HG02759 (cell line): ENCODE data around the gene ELMO1.

Experiments used
- ATAC-seq: cut with Tn5 transposase; IDR thresholded peaks from one replicate; pipeline ENCODE4 v1.9.1; 2021; ENCODE audit warnings: mild to moderate bottlenecking, moderate library complexity; ENCODE audit not compliant: unreplicated experiment

ELMO1 gene, protein sequence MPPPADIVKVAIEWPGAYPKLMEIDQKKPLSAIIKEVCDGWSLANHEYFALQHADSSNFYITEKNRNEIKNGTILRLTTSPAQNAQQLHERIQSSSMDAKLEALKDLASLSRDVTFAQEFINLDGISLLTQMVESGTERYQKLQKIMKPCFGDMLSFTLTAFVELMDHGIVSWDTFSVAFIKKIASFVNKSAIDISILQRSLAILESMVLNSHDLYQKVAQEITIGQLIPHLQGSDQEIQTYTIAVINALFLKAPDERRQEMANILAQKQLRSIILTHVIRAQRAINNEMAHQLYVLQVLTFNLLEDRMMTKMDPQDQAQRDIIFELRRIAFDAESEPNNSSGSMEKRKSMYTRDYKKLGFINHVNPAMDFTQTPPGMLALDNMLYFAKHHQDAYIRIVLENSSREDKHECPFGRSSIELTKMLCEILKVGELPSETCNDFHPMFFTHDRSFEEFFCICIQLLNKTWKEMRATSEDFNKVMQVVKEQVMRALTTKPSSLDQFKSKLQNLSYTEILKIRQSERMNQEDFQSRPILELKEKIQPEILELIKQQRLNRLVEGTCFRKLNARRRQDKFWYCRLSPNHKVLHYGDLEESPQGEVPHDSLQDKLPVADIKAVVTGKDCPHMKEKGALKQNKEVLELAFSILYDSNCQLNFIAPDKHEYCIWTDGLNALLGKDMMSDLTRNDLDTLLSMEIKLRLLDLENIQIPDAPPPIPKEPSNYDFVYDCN

DNA sequence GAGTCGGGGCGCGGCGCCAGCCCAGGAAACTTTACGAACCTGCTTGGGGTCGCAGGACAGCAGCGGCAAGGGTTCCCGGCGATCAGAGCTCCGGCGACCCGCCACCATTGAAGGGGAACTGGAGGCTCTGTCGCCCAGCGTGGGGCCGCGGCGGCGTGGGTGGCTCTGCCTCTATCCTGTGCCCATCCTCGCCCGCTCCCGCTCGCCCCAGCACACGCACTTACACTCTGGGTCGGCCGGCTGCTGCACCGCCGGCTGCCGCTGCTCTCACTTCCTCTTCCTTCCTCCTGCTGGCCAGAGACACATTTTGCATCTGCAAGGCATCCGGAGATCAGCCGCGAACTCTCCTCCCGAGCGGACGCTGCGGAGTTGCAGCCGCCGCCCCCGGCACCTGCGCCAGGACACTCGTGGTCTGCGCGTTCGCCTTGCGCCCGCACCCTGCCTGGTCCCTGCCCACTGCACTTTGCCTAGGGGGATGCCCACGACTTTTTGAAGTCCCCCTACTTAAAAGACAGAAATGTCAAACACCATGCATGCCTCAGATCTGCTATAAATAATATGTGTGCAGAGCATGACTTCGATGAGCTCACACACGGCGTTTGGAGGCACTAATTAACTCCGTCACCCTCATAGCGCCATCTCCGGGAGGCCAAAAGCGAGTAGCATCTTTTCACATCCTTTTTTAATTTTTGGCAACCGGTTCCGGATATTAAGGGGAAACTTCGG lies at the start of gene ELMO1:
Gene ELMO1, minus strand, starts transcription at position 229 of the 726 bp plus-strand sequence. CDS start 106,174 bp downstream, outside the sequence.
- peak; percentile 97 for ATAC-seq

DNA sequence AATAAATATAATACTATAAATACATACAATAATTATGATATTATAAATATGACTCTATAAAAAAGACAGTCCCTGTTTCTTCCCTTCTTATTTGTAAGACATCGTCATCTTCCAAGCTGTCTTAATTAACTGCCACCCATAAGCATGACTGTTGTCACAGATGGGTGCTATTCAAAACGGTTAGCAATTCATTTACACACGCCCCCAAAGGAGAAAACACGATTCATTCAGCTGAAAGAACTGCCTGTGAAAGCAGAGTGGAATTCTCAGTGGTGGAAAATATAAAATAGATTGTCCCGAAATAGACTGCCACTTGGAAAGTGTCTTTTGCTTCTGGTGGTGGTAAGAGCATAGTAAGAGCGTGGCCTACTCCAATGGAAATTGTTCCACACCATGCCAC lies 48.9 kb upstream of the ELMO1 start:
- ATAC-seq = no peak

DNA sequence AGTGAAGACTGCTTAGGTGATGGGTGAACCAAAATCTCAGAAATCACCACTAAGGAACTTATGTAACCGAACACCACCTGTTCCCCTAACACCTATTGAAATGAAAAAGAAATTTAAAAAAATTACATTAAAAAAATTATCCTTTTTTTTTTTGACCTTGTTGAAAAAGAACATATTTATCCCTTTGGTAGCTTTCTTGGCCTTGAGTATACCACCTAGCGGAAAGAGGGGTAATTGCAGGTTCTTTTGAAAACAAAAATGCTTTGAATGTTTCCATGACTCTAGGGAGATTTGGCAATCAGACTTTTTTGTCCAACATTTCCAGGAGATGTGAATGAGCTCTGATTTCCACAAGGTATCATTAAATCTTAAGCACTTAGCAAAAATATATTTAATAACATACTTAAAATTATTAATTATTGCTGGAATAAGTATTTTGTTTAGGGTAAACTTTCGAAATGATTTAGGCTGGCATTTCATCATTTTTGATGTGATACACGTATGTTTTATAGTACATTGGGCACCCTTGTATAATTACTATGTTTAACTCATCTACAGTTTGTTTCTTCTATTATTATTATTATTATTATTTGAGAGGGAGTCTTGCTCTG lies 47.0 kb upstream of the ELMO1 start:
- ATAC-seq = no peak

DNA sequence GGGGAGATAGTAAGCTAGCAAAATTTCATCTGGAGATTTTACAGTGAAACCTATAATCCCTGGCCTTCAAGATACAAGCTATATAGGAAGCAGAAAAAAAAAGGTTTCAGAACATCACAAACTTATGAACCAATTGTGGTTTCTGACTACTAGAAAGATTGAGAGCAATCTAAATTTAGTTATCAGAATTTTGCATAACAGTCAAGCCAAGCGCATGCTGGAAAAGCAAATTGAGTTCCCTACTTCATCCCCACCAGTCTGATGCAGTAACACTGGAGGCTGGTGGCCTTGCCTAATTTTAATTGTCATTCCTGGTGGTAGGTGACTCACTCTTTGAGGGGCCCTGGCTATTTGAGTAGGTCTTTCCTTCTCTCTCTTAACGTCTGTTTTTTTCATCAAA lies 46.3 kb upstream of the ELMO1 start:
- ATAC-seq = no peak

DNA sequence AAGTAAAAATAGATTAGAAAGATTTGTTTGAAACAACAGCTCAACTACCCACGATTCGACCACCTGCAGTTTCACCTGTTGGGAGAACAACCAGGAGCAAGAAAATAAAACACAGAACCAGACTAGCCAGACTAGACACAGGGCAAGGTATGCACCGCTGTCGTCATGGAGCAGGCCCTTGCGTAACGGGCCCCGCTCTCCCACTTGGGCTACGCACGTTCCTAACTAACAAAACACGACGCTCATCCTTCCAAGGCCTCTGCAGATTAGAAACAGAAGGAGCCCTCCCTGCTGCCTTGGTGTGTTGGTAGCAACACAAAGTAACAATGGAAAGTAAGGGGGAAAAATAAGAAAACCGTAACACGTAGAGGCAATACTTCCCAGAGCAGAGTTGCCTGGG lies 45.1 kb upstream of the ELMO1 start:
- ATAC-seq = no peak

DNA sequence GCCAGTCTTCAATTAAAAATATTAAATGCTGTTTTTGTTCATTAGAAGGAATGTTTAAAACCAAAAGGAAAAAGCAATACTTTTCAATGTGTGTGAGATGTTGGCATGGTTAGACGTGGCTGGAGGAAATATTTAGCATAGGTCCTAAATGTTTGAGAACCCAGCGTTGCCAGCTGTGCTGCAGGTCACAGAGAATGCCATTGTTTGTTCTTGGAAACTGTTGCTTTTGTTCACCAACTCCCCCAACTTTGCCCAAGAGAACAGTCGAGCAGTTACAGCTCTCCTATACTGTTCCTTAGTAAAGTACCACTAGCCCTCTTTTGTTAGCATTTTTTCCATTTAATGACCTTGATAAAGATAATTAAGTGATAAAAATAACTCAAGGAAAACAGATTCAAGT lies 44.5 kb upstream of the ELMO1 start:
- ATAC-seq = no peak

DNA sequence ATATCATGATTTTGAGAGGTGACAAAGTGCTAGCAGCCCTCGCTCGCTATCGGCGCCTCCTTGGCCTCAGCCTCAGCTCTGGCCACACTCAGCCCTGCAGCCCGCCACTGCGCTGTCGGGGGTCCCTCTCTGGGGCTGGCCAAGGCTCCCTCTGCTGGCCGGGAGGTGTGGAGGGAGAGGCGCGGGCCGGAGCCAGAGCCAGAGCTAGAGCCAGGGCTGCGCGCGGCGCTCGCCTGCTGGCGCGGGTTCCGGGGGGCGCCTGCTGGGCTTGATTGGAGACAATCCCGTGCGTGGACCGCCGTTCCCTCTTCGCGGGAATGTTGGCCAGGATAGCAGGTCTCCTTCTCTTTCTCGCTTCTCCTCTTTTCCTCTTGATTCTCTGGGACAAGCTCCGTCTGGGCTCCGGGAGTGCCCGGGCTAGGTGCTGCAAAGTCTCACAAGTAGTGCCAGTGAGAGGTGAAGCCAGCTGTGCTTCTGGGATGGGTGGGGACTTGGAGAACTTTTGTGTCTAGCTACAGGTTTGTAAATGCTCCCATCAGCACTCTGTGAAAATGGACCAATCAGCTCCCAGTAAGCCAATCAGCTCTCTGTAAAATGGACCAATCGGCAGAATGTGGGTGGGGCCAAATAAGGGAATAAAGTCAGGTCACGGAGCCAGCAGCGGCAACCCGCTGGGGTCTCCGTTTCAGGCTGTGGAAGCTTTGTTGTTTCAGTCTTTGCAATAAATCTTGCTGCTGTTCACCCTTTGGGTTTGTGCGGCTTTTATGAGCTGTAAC lies 43.4 kb upstream of the ELMO1 start:
- ATAC-seq = no peak

DNA sequence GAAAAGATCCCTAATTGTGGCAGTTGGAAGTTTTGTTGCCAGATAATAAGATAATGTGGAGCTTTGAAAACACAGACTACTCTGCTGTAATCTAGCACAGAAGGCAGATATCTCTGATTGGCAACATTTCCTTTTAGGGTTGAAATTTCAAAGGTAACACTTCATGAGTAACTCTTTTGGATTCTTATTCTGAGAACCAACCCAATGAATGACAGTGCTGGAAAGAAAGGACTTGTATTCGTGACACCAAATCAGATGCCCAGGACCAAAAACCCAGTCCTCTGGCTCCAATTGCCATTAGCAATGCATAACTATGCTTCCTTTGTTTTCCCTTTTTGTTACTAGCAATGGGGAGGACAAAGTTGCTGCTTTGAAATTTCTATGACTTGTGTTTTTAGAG lies 41.0 kb upstream of the ELMO1 start:
- ATAC-seq = no peak

DNA sequence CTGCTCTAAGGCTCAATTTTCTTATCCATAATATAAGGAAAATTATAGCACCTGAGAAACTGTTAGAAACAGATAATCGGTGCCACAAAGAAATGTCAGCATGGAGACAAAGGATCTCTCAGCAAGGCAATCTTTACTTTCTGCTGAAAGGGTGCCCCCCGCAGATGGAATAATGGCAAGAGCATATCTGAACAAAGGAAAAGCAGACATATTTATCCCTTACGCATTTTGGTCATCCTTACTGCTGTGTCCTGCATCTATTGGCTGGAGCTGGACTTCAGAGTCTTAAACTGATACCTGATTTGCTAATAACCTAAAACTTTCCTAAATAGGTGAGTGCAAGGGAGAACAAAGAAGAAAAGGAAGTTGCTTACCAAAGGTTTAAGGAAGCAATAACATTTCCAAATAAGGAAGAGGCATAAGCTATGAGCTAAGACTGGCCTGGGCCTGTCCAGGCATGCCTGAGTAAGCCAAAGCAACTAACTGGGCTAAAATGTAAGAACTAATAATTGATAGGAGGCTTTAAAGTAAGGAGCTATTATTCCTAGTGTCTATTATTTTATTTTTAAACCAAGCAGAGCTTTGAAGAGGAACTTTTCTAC lies 39.6 kb upstream of the ELMO1 start:
- no peak for ATAC-seq

DNA sequence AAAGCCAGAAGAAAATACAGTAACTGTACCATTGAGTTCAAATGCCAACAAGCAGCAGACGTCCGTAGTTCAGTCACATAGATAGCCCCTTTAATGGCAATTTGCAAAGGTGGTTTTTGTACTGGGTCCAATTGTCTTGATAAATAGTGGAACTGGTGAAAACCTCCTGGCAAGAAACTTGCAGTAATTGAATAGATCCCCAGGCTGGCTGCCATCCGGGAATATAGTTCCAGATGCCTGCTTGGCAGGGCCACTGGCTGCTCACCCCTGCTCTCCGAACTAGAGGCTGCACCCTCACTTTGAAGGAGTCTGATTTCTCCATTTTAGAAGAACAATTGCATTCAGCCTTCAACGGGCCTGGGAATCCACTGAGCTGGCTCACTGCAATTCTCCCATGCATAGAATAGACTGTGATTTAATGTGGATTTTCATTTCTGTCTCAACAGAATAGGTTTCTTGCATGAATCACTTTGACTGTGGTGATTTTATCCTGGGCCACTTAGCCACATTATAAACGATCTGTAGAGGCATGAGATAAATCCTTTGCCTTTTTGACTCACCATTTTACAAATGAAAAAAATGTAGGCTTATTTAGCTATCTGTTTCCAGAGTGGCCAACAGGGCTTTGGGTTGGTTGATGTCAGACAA lies 35.9 kb upstream of the ELMO1 start:
- ATAC-seq = no peak

DNA sequence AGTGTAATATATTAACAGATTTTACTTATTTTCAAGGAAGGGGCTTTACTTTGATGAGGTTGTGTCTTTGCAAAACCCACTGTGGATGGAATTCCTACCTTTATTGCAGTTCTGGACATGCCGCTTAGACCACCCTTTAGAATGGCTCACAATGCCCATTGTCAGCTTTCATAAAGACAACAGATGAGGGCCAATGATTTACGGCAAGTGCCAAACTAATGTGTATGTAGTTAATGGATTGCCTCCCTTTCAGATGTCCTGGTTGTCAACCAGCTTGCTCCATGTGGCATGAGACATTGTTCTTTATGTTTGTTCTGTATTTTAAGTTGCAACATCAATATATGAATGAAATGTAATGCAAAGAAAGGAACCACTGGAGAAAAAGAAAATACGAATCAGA lies 35.0 kb upstream of the ELMO1 start:
- ATAC-seq = no peak

DNA sequence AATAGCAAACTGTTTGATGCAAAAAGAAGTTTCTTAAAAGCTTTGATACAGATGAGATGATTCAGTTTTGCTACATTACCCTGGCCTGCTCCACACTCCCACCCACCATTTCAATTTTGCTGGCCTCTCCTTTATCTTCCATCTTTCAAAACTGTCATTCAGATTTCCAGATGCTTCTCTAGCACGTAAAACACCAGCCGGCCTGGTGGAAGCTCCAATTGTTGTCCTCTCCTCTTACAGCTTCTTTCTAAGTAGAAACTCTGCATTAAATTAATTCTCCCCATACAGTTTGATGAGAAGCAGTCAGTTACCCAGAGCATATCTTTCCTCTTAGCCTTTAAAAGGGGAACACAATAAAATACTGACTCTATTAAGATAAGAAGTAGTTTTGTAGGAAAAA lies 34.3 kb upstream of the ELMO1 start:
- no peak for ATAC-seq

DNA sequence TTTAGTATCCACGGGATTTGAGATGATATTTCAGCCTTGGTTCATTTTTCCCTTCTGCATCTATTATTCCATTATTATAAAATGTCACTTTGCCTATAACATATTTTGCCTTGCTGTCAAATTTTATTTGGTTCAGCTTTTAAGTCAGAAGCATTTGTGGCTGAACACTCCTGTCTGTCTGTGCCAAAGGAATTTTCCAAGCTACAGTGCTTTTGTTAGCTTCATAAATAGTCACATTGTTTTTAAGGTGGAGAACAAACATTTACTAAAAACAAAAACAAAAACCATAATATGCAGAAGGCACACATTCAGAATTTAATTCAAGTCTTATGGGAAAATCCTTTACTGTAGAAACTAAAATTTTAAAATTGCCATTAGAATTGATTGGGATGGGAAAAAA lies 33.8 kb upstream of the ELMO1 start:
- no peak for ATAC-seq

DNA sequence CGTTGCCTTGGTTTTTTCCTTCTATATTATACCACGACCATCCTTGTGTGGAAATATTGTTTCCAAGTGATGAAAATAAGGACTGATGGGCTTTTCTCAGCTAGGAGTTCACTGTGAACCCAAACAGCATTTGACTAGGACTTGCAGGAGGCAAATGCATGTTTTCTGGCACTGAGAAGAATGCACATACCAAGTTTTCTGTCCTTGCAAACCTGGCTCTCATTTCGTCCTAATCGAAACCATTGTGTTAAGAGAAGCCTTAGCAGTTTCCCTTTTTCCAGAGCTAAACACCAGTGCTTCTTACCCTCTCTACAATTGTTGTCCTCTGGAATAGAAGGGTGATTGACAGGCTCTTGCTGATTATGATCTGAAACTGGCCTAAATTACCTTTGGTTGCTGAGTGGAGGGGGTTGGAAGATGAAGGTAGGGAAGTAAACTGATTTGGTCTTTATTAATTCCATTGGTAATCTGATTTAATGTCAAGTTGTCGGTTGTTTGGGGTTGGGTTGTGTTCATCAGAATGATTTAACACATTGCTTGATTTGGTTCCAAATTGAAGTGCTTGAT lies 33.1 kb upstream of the ELMO1 start:
- no peak for ATAC-seq

DNA sequence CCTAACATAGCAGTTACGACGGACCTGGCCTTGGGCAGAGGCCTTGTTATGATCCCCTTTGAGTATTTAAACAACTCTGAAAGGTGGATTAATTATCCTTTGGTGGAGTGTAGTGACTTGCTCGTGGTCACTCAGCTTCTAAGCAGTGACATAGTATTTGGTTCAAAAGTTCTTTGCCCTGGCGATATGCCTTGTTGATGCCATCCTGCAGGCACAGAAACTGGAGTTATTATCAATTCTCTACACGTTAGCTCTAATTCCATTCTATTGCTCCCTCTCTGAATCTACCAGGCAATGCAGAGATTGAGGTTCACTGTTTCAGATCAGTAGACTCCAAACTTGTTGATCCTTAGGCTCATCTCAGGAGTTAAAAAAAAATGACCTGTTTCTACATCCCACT lies 32.5 kb upstream of the ELMO1 start:
- ATAC-seq = no peak

DNA sequence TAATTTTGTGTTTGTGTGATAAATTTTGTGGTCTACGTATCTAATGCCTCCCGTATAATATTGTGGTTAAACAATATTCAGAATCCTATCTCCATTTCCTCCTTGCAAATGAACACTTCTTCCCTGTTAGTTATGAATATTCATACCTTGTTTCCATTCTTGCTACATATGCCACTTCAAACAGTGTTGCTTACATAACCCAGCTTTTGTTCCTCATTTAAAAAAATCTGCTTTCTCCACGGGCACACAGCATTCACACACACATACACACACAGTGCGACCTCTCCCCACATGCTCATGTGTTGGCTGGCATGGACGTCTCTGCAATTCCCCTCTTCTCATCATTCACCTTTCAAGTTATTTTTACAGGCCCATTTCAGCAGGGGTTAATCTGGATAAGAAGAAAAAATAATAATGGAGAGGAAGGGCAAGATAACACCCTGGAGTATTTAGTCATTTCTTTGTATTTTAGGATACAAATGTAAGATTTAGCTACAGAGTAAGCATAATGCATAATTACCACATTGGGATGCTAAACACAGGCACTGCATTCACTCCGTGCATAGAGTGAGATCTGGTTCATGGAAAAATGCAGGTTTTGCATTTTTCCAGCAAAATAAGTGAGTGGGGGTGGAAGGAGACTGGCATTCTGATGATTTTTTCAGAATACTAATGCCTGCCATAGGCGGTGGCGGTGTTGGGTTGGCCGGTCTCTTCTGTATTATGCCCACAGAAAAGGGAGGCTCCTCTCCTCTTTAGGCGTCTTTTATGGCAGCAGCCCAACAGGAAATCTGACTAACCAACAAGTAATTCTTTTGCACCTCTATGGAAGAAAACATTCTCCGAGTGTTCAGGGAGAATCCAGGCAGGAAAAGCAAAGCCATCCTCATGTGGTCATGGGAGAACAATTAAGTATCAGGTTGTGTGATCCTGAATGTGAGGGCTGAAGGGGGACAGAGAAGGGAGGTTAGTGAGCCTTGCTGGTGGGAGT lies 31.7 kb upstream of the ELMO1 start:
- no peak for ATAC-seq

DNA sequence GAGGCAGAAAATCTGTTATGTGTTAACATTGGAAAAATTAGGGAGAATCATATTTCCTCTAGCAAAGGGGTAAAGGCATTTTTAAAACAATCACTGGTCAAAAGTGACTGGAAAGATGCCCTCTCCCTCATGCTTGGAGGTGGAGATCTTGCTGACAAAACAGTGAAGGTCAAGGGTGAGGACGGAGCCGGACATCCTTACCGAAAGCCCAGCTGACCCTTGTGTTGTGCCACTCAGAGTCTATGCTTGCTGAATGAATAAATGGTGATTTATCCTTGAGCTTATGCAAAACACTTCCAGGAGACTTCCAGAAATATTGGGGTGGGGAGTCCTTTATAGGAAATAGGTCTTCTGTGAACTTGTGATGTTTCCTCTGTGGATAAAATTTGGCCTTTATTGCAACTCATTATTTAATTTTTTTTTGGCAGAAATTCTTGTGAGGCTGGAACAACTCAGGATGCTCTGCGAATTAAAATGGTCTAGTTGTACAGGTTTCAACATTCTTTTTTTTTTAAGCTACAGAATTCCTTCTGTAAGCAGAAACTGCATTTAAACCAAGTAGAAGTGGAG lies 28.3 kb upstream of the ELMO1 start:
- no peak for ATAC-seq

DNA sequence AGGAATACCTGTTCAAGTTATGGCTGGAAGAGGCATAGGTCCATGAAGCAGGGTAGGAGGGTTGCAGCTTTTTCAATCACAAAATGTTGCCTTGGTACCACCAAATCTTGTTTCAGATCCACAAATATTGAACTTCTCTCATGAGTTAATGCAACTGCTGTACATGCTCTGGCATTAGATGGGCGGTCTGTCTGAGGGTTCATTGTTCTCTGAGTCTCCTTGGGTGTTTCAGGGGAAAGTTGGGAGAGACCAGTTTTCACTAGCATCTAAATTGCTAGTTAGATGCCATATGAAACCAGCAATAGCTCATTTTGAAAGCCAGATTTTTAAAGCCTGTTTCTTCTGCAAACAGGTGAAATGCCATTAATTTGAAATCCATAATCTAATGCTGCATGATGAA lies 27.8 kb upstream of the ELMO1 start:
- no peak for ATAC-seq
